ENCODE results near the gene BANF1.

BANF1 gene

GRCh38 chr11:66001942-66002647 lies at the start of gene BANF1, which contains the start of gene EIF1AD:
Gene BANF1, plus strand, starts transcription at chr11:66002503. Its CDS starts 748 bp downstream, at chr11:66003251.
Gene EIF1AD, minus strand, starts transcription at chr11:66002157. Its CDS starts 1,768 bp downstream, at chr11:66000389.
- DNase-seq: peak; percentile 46 to 100 (median 97)

GRCh38 chr11:65953471-65953870 lies 48.8 kb upstream of the BANF1 start:
- no peak for DNase-seq

GRCh38 chr11:65954771-65955170 lies 47.5 kb upstream of the BANF1 start:
- no peak for DNase-seq

- DNase-seq: no peak
Observed at GRCh38 chr11:65958291-65958690, 44.0 kb upstream of the BANF1 start.

- DNase-seq: no peak
Observed at GRCh38 chr11:65958774-65959420, 43.4 kb upstream of the BANF1 start.

GRCh38 chr11:65960824-65961266 lies 41.5 kb upstream of the BANF1 start:
- no peak for DNase-seq

- DNase-seq: peak; percentile 74 to 99 (median 95)
Observed at GRCh38 chr11:65961267-65962140, 40.8 kb upstream of the BANF1 start, which contains the start of gene SART1. Gene SART1, plus strand, starts transcription at chr11:65961734. Its CDS starts 47 bp downstream, at chr11:65961781.

- no peak for DNase-seq
Observed at GRCh38 chr11:65962141-65962564, 40.1 kb upstream of the BANF1 start.

GRCh38 chr11:65964906-65965305 lies 37.4 kb upstream of the BANF1 start:
- no peak for DNase-seq

- DNase-seq: no peak
Observed at GRCh38 chr11:65965986-65966762, 36.1 kb upstream of the BANF1 start.

- DNase-seq: no peak
Observed at GRCh38 chr11:65967329-65967934, 34.9 kb upstream of the BANF1 start.

- DNase-seq: no peak
Observed at GRCh38 chr11:65968600-65969482, 33.5 kb upstream of the BANF1 start.

- DNase-seq: no peak
Observed at GRCh38 chr11:65972116-65972515, 30.2 kb upstream of the BANF1 start.

- DNase-seq: no peak
Observed at GRCh38 chr11:65973439-65974110, 28.7 kb upstream of the BANF1 start.

- DNase-seq: no peak
Observed at GRCh38 chr11:65975771-65976170, 26.5 kb upstream of the BANF1 start.

- no peak for DNase-seq
Observed at GRCh38 chr11:65976216-65977176, 25.8 kb upstream of the BANF1 start.

- DNase-seq: no peak
Observed at GRCh38 chr11:65977621-65978390, 24.5 kb upstream of the BANF1 start.

Measured in amygdala (tissue), 56 donors.